Epithelial cell of umbilical artery (primary cell): Measurements from ENCODE around the gene LCA5L. TPM values are rescaled to one million over a fixed set of nuclear protein-coding genes. Genes with fewer than 3 reads are reported as not detected.

ENCODE experiments used
- total RNA-seq: library from RNA; depleted of rRNA; stranded (reverse); fragments of >200 nt; gene quantifications from 2 replicates; pipeline ENCODE4 v1.2.3, GENCODE V29; 2014

LCA5L gene
- total RNA-seq = 0.91 and 0.97 TPM in 2 replicates

DNA sequence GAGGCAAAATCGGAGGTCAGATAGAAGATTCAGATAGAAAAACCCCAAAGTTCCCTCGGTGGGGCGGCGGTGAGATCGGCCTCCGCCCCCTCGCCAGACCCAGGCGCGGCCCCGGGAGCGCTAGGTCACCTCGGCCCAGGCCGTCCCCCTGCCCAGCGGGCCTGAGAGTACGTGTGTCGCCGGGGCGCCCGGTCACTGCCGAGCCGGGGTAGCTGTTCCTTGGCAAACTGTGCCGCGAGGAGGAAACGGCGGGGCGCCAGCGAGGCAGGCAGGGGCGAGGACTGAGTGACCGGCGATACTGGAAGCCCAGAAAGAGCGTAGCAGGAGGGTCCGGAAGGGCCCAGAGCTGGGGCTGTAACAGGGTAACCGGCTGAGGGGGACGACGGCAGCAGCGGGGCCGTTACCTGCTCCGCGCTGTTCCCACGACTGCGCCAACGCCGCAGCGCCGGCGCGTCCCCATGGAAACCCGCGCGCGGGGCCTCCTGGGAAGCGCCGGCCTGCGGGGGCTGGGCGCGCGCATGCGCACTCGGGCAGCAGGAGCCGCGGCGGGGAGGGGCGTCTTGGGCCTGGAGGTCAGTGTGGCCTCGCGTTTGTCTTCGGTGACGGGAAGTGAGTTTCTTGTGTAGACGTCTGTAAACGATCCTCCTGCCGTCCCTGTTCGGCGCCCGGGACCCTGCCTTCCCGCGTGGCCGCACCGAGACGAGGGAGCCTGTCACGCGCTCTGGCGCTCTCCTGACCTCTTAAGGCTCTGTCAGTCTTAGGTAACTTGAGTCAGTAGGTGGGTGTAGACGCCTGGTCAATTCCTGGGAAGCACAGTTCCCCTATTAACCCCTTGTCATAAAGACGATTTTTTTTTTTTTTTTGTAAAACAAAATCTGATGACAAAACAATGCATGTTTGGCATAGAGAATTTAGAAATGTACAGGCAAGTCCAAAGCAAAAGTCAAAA is at the start of gene LCA5L:
TSS of gene LCA5L (minus strand) at position 458 of the 949 bp plus-strand sequence. CDS start 17,285 bp downstream, outside the sequence.

GRCh38 chr21:39451332-39452206 is 6.0 kb upstream of the LCA5L start, which contains the start of gene SH3BGR:
TSS of gene SH3BGR (plus strand) at chr21:39451970. CDS start at chr21:39452097, 127 bp downstream.

Other genes with a start within 250 kb of the LCA5L start
- 43.2 and 60.5 TPM in 2 replicates for gene BRWD1, start 132.1 kb downstream of the LCA5L start, total RNA-seq
- gene HMGN1, start 96.7 kb downstream of the LCA5L start, total RNA-seq = 391 and 540 TPM in 2 replicates
- gene SH3BGR, start 6.2 kb upstream of the LCA5L start, total RNA-seq = 0.65 TPM in 1 of 2 replicates, not detected in the other
- under 0.01 TPM in 1 of 2 replicates, not detected in the other for gene B3GALT5, start 167.2 kb upstream of the LCA5L start, total RNA-seq